ENCODE data around the gene ZBTB12.
A peak's percentile ranks its signal among the peaks of the same experiment; 100 is the strongest.

ZBTB12 gene

GRCh38 chr6:31897612-31898382, 4.1 kb downstream of the ZBTB12 start, which contains the start of gene EHMT2:
TSS of gene EHMT2 (minus strand) at chr6:31897698. CDS start at chr6:31897677, 21 bp downstream.
- in situ Hi-C loops (cut with MboI; ENCODE audit: low pct_unique_long_range_greater_than_20kb, low sequenced_read_pairs, unreplicated experiment), result no loop called here
- TF ChIP-seq, protein P1, sequence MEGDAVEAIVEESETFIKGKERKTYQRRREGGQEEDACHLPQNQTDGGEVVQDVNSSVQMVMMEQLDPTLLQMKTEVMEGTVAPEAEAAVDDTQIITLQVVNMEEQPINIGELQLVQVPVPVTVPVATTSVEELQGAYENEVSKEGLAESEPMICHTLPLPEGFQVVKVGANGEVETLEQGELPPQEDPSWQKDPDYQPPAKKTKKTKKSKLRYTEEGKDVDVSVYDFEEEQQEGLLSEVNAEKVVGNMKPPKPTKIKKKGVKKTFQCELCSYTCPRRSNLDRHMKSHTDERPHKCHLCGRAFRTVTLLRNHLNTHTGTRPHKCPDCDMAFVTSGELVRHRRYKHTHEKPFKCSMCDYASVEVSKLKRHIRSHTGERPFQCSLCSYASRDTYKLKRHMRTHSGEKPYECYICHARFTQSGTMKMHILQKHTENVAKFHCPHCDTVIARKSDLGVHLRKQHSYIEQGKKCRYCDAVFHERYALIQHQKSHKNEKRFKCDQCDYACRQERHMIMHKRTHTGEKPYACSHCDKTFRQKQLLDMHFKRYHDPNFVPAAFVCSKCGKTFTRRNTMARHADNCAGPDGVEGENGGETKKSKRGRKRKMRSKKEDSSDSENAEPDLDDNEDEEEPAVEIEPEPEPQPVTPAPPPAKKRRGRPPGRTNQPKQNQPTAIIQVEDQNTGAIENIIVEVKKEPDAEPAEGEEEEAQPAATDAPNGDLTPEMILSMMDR (IDR thresholded peaks at IDR 0.05; ENCODE audit: extremely low read depth, insufficient read depth, missing control alignments), result peak; percentile 12
- peak; percentile 94 for DNase-seq (ENCODE audit: low spot score)

- TF ChIP-seq, protein P1 (IDR thresholded peaks at IDR 0.05; ENCODE audit: extremely low read depth, insufficient read depth, missing control alignments), result no peak
- in situ Hi-C loops (cut with MboI; ENCODE audit: low pct_unique_long_range_greater_than_20kb, low sequenced_read_pairs, unreplicated experiment), result no loop called here
- DNase-seq (ENCODE audit: low spot score), result peak; percentile 43
Observed at GRCh38 chr6:31896856-31897611, 4.9 kb downstream of the ZBTB12 start.

GRCh38 chr6:31896493-31896855, 5.4 kb downstream of the ZBTB12 start:
- in situ Hi-C loops (cut with MboI; ENCODE audit: low pct_unique_long_range_greater_than_20kb, low sequenced_read_pairs, unreplicated experiment), result no loop called here
- TF ChIP-seq, protein P1 (IDR thresholded peaks at IDR 0.05; ENCODE audit: extremely low read depth, insufficient read depth, missing control alignments), result no peak
- DNase-seq (ENCODE audit: low spot score), result no peak

GRCh38 chr6:31892821-31893220, 9.1 kb downstream of the ZBTB12 start:
- no peak for DNase-seq (ENCODE audit: low spot score)
- TF ChIP-seq, protein P1 (IDR thresholded peaks at IDR 0.05; ENCODE audit: extremely low read depth, insufficient read depth, missing control alignments), result no peak
- in situ Hi-C loops (cut with MboI; ENCODE audit: low pct_unique_long_range_greater_than_20kb, low sequenced_read_pairs, unreplicated experiment), result no loop called here

GRCh38 chr6:31889331-31889972, 12.4 kb downstream of the ZBTB12 start:
- TF ChIP-seq, protein P1 (IDR thresholded peaks at IDR 0.05; ENCODE audit: extremely low read depth, insufficient read depth, missing control alignments), result no peak
- in situ Hi-C loops (cut with MboI; ENCODE audit: low pct_unique_long_range_greater_than_20kb, low sequenced_read_pairs, unreplicated experiment), result no loop called here
- DNase-seq (ENCODE audit: low spot score), result no peak
